HG02943 (cell line): ENCODE measurements around the gene PIGX.
"Not testable (repeated sequence)": the region's sequence is repeated elsewhere in the genome, so short reads cannot be mapped to it uniquely, and the experiment has no call there.

Source experiments
- ATAC-seq: cut with Tn5 transposase; IDR thresholded peaks from one replicate; pipeline ENCODE4 v1.9.1; 2021; ENCODE audit warnings: mild to moderate bottlenecking, low read depth, moderate library complexity; ENCODE audit not compliant: unreplicated experiment

The PIGX gene

GRCh38 chr3:196700801-196701200 lies 11.4 kb upstream of the PIGX start:
- ATAC-seq = no peak

GRCh38 chr3:196706327-196706726 lies 5.8 kb upstream of the PIGX start:
- no peak for ATAC-seq

- ATAC-seq = no peak
These were observed 5.4 kb upstream of the PIGX start for GRCh38 chr3:196706731-196707130.

- no peak for ATAC-seq
These were observed 4.6 kb upstream of the PIGX start for GRCh38 chr3:196707566-196707965.

GRCh38 chr3:196708467-196708866 lies 3.7 kb upstream of the PIGX start:
- ATAC-seq = no peak

GRCh38 chr3:196712514-196713413 lies 587 bp downstream of the PIGX start:
- peak; percentile 47 for ATAC-seq

- not testable (repeated sequence) for ATAC-seq
These were observed 5.0 kb downstream of the PIGX start for GRCh38 chr3:196717162-196717561.

GRCh38 chr3:196721097-196721496 lies 8.9 kb downstream of the PIGX start:
- ATAC-seq = no peak

GRCh38 chr3:196726788-196727675 lies 14.9 kb downstream of the PIGX start:
- ATAC-seq = no peak

- no peak for ATAC-seq
These were observed 23.6 kb downstream of the PIGX start for GRCh38 chr3:196735751-196736150.

- no peak for ATAC-seq
These were observed 24.6 kb downstream of the PIGX start for GRCh38 chr3:196736670-196737374.

GRCh38 chr3:196737655-196738054 lies 25.5 kb downstream of the PIGX start:
- no peak for ATAC-seq

- peak; percentile 87 for ATAC-seq
These were observed 27.7 kb downstream of the PIGX start, which contains the start of gene PAK2 for GRCh38 chr3:196739671-196740480. TSS of gene PAK2 (plus strand) at chr3:196739857. CDS start at chr3:196782647, 42,790 bp downstream.

GRCh38 chr3:196740481-196741248 lies 28.5 kb downstream of the PIGX start:
- ATAC-seq = peak; percentile 1

- no peak for ATAC-seq
These were observed 29.2 kb downstream of the PIGX start for GRCh38 chr3:196741249-196741889.

GRCh38 chr3:196743569-196743968 lies 31.4 kb downstream of the PIGX start:
- ATAC-seq = not testable (repeated sequence)

- no peak for ATAC-seq
These were observed 36.9 kb downstream of the PIGX start for GRCh38 chr3:196749125-196749524.

GRCh38 chr3:196753201-196753600 lies 41.0 kb downstream of the PIGX start:
- ATAC-seq = no peak
